SU-DHL-6 (cell line): ENCODE data around the gene UROC1.

Experiments used
- EZH2phosphoT487 ChIP-seq: fragments of 200-600 bp; sonication (generic), shearing (Covaris generic); conservative IDR thresholded peaks from 2 replicates; pipeline ENCODE4 v1.6.1; 2018; ENCODE audit warnings: mild to moderate bottlenecking, antibody characterized with exemption, low read length, moderate library complexity, mixed read lengths
- TF ChIP-seq, protein P1 (sequence below): fragments of 200-600 bp; sonication (generic); IDR thresholded peaks from one replicate; pipeline ENCODE4 v1.5.1; 2017; ENCODE audit warnings: antibody characterized with exemption, mild to moderate bottlenecking, low read length, moderate library complexity; ENCODE audit not compliant: insufficient read depth, poor library complexity, severe bottlenecking

DNA sequence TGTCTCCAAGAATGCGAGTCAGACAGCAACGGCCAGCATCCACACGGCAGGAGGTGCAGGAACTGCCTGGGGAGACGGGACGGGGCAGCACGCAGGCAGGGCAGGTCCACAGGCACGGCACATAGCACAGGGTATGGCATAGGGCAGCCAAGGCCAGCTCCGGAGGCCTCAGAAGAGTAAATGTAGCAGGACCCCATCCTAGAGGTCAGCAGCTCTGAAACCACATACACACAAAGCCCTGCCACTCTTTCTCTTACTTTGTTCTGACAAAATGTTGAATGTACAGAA, 68.7 kb downstream of the UROC1 start:
- TF ChIP-seq, protein P1, sequence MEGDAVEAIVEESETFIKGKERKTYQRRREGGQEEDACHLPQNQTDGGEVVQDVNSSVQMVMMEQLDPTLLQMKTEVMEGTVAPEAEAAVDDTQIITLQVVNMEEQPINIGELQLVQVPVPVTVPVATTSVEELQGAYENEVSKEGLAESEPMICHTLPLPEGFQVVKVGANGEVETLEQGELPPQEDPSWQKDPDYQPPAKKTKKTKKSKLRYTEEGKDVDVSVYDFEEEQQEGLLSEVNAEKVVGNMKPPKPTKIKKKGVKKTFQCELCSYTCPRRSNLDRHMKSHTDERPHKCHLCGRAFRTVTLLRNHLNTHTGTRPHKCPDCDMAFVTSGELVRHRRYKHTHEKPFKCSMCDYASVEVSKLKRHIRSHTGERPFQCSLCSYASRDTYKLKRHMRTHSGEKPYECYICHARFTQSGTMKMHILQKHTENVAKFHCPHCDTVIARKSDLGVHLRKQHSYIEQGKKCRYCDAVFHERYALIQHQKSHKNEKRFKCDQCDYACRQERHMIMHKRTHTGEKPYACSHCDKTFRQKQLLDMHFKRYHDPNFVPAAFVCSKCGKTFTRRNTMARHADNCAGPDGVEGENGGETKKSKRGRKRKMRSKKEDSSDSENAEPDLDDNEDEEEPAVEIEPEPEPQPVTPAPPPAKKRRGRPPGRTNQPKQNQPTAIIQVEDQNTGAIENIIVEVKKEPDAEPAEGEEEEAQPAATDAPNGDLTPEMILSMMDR, result no peak
- no peak for TF ChIP-seq EZH2phosphoT487
